SU-DHL-6 (cell line): Measurements from ENCODE around the gene BANP.
"Not testable (repeated sequence)": the region's sequence is repeated elsewhere in the genome, so short reads cannot be mapped to it uniquely, and the experiment has no call there.

Source experiments
- H2AFZ ChIP-seq: fragments of 200-600 bp; sonication (generic); 2 replicates; pipeline ENCODE4 v1.6.1; 2014; ENCODE audit warnings: low read depth, mild to moderate bottlenecking, moderate library complexity, mixed read lengths, antibody characterized with exemption, low read length; ENCODE audit not compliant: severe bottlenecking
- H3F3A ChIP-seq: fragments of 200-600 bp; shearing (Covaris generic); 2 replicates; pipeline ENCODE4 v1.6.0; 2016; ENCODE audit warnings: antibody characterized with exemption, mild to moderate bottlenecking; ENCODE audit not compliant: insufficient read depth
- H3K27ac ChIP-seq: fragments of 200-600 bp; sonication (generic); 2 replicates; pipeline ENCODE4 v1.5.1; 2016; ENCODE audit warnings: low read depth, mild to moderate bottlenecking, low read length, moderate library complexity, mixed read lengths
- H3K27me3 ChIP-seq: fragments of 200-600 bp; sonication (generic), shearing (Covaris generic); 2 replicates; pipeline ENCODE4 v1.6.0; 2014; ENCODE audit warnings: mild to moderate bottlenecking, low read length
- H3K36me3 ChIP-seq: fragments of 200-600 bp; sonication (generic); 2 replicates; pipeline ENCODE4 v1.6.1; 2014; ENCODE audit warnings: mild to moderate bottlenecking, low read length, mixed read lengths
- H3K4me2 ChIP-seq: fragments of 300-600, 200-600 bp; shearing (Covaris generic), sonication (generic); 2 replicates; pipeline ENCODE4 v1.6.0; 2014; ENCODE audit warnings: low read length, low read depth, mild to moderate bottlenecking; ENCODE audit not compliant: poor library complexity, severe bottlenecking
- H3K4me3 ChIP-seq: fragments of 200-600 bp; sonication (generic); 2 replicates; pipeline ENCODE4 v1.5.1; 2014; ENCODE audit warnings: antibody characterized with exemption, low read length, mild to moderate bottlenecking, mixed read lengths; ENCODE audit not compliant: insufficient read depth, poor library complexity, severe bottlenecking
- H3K79me2 ChIP-seq: fragments of 200-600 bp; sonication (generic); 2 replicates; pipeline ENCODE4 v1.6.1; 2014; ENCODE audit warnings: mild to moderate bottlenecking, low read length, moderate library complexity; ENCODE audit not compliant: insufficient read depth
- H3K9ac ChIP-seq: fragments of 200-600 bp; sonication (generic); 2 replicates; pipeline ENCODE4 v1.7.0; 2014; ENCODE audit warnings: mild to moderate bottlenecking, low read length
- H3K9me2 ChIP-seq: fragments of 200-600 bp; sonication (generic); replicated peaks from 2 replicates; pipeline ENCODE4 v1.6.1; 2014; ENCODE audit warnings: low read length; ENCODE audit not compliant: insufficient read depth
- H3K9me3 ChIP-seq: fragments of 200-600 bp; sonication (generic); 2 replicates; pipeline ENCODE4 v1.6.1; 2014; ENCODE audit warnings: low read length, mixed read lengths; ENCODE audit not compliant: insufficient read depth
- H4K20me1 ChIP-seq: fragments of 200-600 bp; sonication (generic); 2 replicates; pipeline ENCODE4 v1.6.1; 2014; ENCODE audit warnings: low read depth, mild to moderate bottlenecking, antibody characterized with exemption, low read length, moderate library complexity, mixed read lengths
- CTCF ChIP-seq: fragments of 200-600 bp; sonication (generic); IDR thresholded peaks from one replicate; pipeline ENCODE4 v1.5.1; 2017; ENCODE audit warnings: antibody characterized with exemption, mild to moderate bottlenecking, low read length, moderate library complexity; ENCODE audit not compliant: insufficient read depth, poor library complexity, severe bottlenecking
- EZH2phosphoT487 ChIP-seq: fragments of 200-600 bp; sonication (generic), shearing (Covaris generic); conservative IDR thresholded peaks from 2 replicates; pipeline ENCODE4 v1.6.1; 2018; ENCODE audit warnings: mild to moderate bottlenecking, antibody characterized with exemption, low read length, moderate library complexity, mixed read lengths

BANP gene

GRCh38 chr16:88033003-88033740, 81.9 kb downstream of the BANP start:
- not testable (repeated sequence) for H3K27me3 ChIP-seq, H3K27ac ChIP-seq, H3F3A ChIP-seq, H3K9me3 ChIP-seq, H3K36me3 ChIP-seq, H3K4me3 ChIP-seq, H3K79me2 ChIP-seq, H3K4me2 ChIP-seq, H2AFZ ChIP-seq, H3K9me2 ChIP-seq, H4K20me1 ChIP-seq, H3K9ac ChIP-seq

GRCh38 chr16:88034770-88035169, 83.5 kb downstream of the BANP start:
- Histone ChIP-seq H3K27me3 (no peaks in the 10 kb centered on the region), H4K20me1 (no peaks in the 10 kb centered on the region), H3K9ac (no peak overlapping the region), H3K9me3 (no peaks in the 10 kb centered on the region), H3K36me3 (no peaks in the 10 kb centered on the region), H3F3A (no peaks in the 10 kb centered on the region), H3K4me2 (no peak overlapping the region), H3K9me2 (no peaks in the 10 kb centered on the region), H3K27ac (no peak overlapping the region), H2AFZ (no peak overlapping the region), H3K4me3 (no peak overlapping the region), H3K79me2 (no peaks in the 10 kb centered on the region)
- TF ChIP-seq EZH2phosphoT487, result no peak
- no peak for TF ChIP-seq CTCF

- no peaks in the 10 kb centered on the region for H3K9me3 ChIP-seq
- no peak overlapping the region for H3K27ac ChIP-seq
- no peak overlapping the region for H2AFZ ChIP-seq
- H4K20me1 ChIP-seq, result no peaks in the 10 kb centered on the region
- TF ChIP-seq EZH2phosphoT487 (no peak), CTCF (no peak)
- H3K4me2 ChIP-seq, result no peak overlapping the region
- no peaks in the 10 kb centered on the region for H3K9me2 ChIP-seq
- no peaks in the 10 kb centered on the region for H3K27me3 ChIP-seq
- no peaks in the 10 kb centered on the region for H3F3A ChIP-seq
- H3K4me3 ChIP-seq, result no peak overlapping the region
- H3K36me3 ChIP-seq, result no peaks in the 10 kb centered on the region
- H3K9ac ChIP-seq, result no peak overlapping the region
- H3K79me2 ChIP-seq, result no peaks in the 10 kb centered on the region
Measured at GRCh38 chr16:88035292-88035691, 84.1 kb downstream of the BANP start.

- H3K27me3 ChIP-seq, H3K9me2 ChIP-seq, H3K4me3 ChIP-seq, H3K79me2 ChIP-seq, H4K20me1 ChIP-seq, H3K27ac ChIP-seq, H3K4me2 ChIP-seq, H3K9me3 ChIP-seq, H2AFZ ChIP-seq, H3F3A ChIP-seq, H3K36me3 ChIP-seq, H3K9ac ChIP-seq: not testable (repeated sequence)
Measured at GRCh38 chr16:88035884-88036639, 84.8 kb downstream of the BANP start.

- not testable (repeated sequence) for H3K9me2 ChIP-seq, H4K20me1 ChIP-seq, H3K9ac ChIP-seq, H3K9me3 ChIP-seq, H3K36me3 ChIP-seq, H3K27me3 ChIP-seq, H3F3A ChIP-seq, H3K79me2 ChIP-seq, H3K27ac ChIP-seq, H3K4me3 ChIP-seq, H2AFZ ChIP-seq, H3K4me2 ChIP-seq
Measured at GRCh38 chr16:88036640-88036996, 85.4 kb downstream of the BANP start.

GRCh38 chr16:88037359-88037758, 86.1 kb downstream of the BANP start:
- not testable (repeated sequence) for H3K36me3 ChIP-seq, H3K4me3 ChIP-seq, H3K4me2 ChIP-seq, H3K9ac ChIP-seq, H2AFZ ChIP-seq, H3F3A ChIP-seq, H3K27ac ChIP-seq, H4K20me1 ChIP-seq, H3K27me3 ChIP-seq, H3K9me2 ChIP-seq, H3K79me2 ChIP-seq, H3K9me3 ChIP-seq
